Effector CD8-positive, alpha-beta T cell (primary cell): ENCODE results near the gene FOXA3.
A peak's percentile ranks its signal among the peaks of the same experiment; 100 is the strongest.

Experiments used
- DNase-seq: peaks from one replicate; lab custom pipeline; 2025; lab: John Stamatoyannopoulos, UW
- total RNA-seq, 4 experiments: gene quantifications; one replicate each; lab custom pipeline; 2026; lab: John Stamatoyannopoulos, UW

Gene FOXA3
- total RNA-seq = 0 to 0.39 (median 0.06) reads per million in 4 experiments

DNA sequence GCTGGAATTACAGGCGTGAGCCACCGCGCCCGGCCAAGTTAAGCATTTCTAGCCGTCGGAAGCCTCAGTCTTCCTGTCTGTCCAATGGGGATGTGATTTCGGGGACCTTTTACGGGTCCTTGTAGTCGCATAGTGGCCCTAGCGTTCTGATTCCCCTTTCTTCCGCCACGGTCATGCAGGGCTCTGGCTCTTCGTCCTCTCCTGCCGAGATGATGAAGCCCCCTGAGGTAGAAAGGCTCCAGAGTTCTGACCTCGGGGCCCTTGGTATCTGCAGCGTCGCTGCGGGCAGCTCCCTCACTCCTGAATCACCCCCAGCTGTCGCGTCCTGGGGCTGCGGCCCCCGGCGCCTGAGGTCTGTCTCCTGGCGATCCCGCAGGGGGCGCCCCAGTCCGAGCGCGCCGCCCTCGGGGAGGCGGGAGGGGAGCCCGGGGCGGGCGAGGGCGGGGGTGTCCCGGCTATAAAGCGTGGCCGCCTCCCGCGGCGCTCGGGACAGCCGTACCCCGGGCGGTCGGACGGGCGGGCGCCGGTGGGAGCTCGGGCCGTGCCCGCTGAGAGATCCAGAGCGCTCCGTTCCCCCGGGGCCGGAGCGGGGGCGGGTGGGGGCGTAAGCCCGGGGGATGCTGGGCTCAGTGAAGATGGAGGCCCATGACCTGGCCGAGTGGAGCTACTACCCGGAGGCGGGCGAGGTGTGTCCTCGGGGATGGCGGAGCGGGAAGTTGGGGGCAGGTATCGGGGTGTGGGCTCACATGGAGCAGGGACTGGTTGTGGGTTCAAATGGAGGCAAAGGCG lies at the start of gene FOXA3:
FOXA3 (plus strand) TSS at position 487 of the 789 bp plus-strand sequence; CDS start at position 618, 131 bp downstream.
- DNase-seq = peak; percentile 17

DNA sequence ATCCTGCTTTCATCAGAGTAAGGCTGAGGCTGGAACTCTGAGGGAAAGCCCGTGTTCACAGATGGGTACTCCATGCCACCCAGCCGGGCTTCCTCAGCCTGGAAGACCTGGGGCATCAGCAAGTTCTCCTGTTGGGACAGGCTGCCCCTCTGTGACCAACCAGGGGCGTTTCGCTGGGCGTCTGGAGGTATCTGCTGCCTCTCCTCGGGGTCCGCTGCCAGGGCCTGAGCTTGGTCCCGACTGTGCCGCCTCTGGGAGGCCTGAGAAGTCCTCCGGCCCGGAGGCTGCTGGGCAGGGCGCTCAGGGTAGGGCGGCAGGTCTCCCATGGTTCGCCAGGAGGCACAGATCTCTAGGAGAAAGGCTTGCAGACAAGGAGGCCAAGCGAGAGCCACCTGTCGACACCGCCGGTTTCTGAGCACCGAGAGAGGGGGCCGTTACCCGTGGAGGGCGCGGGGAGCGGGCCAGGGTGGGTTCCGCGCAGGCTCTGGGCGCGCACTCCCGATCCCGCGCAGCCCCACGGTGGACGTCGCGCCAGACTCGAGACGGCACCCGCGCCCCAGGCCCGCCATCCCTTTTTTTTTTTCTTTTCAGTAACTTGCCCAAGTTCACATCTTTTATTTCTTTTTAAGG lies 49.2 kb upstream of the FOXA3 start, which contains the start of gene RSPH6A:
RSPH6A (minus strand) TSS at position 458 of the 630 bp plus-strand sequence; CDS start at position 326, 132 bp downstream.
- DNase-seq = no peak

DNA sequence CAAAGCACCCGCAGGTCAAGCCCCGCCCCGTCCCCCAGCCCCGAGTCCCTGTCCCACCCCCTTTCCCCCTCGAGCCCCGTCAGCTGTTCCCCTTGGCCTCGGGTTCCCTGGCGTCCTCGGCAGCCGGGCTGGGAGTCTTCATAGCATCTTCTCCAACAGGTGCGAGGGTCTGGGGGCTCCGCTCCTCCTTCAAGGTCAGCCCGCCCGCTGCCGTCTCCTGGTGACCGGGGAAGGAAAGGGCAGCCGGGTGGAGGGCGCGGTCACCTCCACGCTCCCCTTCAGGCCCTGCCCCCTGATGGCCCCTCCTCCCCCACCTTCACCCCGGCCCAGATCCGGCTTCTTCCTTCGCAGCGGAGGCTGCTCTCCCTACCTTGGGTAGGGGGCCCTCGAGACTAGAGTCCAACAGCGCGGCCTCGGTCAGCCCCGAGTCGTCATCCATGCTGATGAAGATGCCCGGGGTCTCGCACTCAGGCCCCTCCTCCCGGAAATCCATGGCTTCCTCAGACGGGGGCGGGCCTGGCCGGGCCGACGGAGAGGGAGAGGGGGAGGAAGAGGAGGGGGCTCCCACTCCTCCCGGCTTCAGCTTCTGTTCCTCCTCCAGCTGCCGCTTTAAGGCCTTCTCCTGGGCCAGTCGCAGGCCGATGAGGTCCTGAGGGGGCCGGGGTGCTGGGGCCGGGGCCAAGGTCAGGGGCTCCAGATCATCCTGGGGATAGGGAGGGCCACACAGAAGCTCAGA lies 48.5 kb upstream of the FOXA3 start:
- no peak for DNase-seq

DNA sequence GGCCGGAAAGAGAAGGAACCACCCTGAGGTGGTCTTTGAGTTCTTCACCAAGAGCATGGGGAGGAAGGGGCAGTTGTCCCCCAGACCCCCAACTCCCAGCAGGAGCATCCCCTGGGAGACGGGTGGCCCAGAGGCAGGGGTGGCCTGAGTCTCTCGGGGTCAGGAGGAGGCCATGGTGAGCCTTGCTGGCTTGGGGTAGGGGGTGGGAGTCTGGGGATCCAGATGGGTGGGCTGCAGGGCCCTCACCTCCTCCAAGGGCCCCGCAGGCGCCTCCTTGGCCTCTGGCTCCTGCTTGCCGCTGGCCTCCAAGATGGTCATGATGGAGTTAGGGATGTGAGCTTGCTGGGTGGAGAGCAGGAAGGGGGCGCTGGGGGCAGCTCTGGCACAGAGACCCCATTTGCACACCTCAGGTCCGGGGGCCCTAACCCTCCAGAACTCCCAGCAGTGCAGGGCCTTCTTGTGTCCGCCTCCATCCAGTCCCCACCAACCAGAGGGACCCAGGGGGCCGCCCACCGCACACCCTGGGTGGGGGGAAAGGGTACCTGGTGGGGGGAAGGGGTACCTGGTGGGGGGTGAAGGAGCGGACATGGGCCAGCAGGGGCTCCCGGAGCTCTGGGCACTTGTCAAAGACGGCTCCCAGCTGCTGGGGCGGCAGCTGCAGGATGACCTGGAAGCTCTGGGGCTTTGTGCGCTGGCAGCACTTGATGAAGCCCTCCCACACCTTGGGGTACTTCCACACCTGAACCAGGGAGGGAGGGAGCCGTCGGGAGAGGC lies 47.7 kb upstream of the FOXA3 start:
- DNase-seq = no peak

DNA sequence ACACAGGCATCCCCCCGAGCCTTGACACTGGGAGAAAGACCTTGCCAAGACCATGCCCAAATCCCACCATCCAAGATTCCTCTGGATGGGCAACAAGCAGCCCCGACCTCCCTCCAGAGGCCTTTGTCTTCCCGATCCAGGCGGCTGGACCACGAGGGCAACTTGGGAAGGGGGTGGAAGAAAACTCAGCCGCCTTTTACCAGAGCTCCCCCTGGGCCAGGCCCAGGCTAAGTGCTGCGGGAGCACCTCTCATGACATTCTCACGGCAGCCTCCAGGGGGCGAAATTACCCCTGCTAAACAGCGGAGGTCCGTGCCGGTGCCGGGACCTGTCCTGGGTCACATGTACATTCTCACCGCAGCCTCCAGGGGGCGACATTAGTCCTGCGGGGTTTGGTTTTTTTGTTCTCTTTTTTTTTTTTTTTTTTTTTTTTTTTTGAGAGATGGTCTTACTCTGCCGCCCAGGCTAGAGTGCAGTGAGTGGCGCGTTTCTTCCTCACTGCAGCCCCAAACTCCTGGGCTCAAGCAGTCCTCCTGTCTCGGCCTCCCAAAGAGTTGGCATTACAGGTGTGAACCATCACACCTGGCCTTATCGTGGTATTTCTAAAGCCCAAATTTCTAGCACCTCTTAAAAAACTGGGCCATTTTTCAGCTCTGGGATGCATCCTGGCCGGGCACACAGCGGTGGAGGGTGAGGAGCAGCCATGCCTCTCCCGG lies 47.0 kb upstream of the FOXA3 start:
- peak; percentile 94 for DNase-seq

DNA sequence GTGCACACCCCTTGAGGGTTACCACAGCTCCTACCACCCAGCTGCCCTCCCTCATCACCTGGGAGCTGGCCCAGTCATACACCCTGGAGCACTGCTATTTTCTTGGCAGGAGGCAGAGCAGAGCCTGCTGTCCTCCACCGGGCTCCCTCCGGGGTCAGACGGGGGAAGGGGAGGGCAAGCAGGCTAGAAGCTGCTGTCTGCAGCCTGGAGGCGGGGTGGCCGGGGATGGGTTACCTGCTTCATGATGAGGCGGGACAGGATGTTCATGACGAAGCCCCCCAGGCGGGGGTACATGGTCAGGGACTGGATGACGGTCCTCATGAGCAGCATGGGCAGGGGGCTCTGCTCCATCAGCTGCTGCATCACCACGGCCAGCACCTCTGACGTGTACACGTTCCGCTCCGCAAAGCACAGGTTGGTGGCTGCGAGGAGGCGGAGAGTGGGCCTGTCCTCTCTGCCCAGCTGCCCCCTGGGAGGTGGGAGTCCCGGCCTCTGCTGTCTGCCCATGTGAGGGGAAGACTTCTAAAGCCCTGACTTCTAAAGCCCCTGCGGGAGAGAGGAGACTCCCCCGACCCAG lies 46.3 kb upstream of the FOXA3 start:
- no peak for DNase-seq

DNA sequence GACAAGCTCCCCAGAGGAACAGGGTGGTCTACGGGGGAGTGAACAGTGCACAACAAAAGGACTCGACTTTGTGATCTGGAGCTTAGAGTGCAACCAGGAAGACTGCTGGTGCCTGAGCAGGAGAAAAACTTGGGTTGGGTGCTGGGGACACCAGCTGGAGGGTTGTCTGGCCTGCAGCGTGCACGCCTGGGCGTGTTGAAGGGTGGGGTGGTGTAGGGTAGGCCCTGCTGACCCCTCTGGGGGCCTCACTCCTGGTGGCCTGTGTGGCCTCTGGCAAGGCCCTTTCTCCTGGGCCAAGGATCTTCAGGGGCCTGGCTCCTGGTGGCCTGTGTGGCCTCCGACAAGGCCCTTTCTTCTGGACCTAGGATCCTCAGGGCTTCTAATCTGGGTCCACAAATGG lies 44.4 kb upstream of the FOXA3 start:
- DNase-seq = no peak

DNA sequence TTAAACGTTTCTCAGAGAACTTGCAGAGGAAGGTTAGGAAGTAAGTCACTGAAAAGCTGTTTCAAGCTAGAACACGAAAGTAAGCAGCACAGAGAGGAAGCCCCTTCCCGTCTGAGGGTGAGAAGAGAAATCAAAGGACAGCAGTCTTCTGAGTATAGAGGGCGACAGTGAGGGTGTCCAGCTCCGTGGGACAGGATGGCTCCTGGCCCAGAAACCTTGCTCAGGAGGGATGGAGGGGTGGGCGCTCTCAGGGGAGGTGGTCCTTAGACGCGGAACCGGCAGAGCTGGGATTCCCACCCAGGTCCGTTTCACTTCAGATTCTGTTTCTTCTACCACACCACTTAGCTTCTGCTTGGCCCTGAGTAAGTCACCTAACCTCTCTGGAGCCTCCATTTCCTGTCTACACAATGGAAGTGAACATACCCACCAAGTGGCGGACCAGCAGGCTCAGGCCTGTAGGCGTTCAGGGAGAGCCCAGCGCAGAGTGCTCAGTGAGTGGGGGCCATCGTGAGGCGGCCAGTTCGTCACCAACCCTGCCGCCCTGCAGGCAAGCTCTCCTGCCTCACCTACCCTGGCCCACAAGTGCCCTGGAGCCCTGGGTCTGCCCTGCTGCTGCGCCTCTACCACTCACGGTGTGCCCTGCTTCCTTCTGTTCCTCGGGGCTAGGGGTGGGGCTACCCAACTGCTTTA lies 43.6 kb upstream of the FOXA3 start:
- DNase-seq = no peak

DNA sequence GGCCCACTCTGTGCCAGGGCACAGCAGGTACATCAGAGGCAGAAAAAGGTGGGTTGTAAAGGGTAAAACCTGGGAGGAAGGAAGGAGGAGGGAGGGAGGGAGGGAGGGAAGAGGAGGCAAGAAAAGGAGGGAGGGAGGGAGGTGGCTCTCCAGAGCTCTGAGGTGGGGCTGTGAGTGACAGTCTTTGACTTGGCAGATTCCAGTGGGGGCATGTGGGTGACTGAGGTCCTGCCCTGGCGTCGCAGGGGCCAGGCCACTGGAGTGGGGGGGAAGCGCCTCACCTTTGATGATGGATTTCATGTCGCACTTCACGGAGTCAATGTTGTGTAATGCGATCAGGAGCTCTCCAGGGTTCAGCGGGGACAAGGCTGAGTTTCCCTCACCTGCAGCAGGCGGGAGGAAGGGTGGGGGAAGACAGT lies 43.0 kb upstream of the FOXA3 start:
- DNase-seq = no peak

DNA sequence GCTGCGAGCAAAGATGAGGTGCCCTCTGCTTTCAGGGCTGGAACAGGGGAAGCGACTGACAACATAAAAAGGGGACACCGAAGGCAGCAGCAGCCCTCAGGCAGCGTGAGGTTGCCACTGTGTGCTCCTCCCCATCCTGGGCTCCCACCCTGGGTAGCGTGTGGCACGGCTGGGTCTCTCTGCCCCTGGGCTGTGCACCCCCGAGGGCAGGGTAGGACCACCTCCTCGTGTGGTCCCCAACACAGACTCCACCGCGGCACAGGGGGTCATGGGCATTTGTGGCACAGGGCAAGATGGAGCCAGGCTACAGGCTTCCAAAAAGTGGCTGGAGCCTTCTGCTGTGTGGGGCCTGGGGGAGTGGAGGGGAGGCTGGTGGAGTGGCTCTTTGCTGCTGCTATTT lies 42.6 kb upstream of the FOXA3 start:
- DNase-seq = no peak

DNA sequence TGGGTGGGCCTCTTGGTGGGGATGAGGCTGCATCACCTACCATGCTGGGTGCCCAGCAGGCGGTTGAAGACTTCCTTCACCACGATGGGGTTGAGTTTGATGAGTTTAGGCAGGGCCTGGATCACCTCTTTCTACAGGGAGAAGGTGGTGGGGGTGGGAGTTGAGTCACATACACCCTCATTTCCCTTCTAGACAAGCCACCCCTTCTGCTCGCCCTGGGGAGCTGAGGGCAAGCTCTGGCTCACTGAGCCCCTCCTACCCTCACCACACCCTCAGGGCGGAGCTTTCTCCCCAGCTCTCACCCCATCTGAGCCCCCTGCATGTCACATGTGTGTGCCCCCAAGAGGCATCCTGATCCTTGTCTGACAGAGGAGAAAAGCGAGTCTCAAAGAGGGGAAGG lies 41.4 kb upstream of the FOXA3 start:
- DNase-seq = no peak

DNA sequence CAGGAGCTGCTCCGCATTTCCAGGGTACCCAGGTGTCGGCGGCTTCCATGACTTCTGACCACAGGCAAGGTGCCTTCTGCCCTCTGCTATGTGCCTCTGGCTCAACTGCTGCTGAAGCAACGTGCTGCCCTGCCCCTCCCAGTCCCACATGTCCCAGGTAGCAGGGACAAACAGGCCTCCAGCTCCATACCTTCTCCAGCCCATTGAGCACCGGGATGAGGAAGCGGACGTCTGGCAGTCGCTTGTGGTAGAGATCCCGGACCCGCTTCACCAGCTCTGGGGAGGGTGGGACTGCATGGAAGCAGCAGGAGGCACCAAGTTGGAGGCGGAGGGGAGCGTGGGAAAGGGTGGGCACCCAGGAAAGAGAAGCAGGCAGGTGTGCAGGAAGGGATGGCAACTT lies 40.9 kb upstream of the FOXA3 start:
- no peak for DNase-seq

DNA sequence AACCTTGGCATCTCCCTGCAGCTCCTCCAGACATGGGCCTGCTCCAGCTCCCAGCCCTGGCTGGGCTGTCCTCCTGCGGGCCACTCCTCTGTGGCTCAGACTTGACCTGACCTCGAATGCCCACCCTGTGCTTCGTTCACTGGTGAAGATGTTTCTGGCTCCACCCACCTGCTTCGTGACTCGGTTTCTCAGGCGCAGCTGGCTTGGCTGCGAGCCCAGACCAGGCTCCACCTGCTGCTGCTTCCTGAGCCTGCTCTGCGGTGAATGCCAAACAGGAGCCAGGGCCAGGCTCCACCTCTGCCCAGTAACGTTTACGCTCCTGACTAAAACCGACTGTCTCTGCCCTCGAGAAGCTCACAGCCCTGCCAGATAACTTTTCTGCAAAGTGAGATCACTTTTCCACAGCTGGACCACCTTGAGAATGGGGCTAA lies 40.1 kb upstream of the FOXA3 start:
- no peak for DNase-seq

DNA sequence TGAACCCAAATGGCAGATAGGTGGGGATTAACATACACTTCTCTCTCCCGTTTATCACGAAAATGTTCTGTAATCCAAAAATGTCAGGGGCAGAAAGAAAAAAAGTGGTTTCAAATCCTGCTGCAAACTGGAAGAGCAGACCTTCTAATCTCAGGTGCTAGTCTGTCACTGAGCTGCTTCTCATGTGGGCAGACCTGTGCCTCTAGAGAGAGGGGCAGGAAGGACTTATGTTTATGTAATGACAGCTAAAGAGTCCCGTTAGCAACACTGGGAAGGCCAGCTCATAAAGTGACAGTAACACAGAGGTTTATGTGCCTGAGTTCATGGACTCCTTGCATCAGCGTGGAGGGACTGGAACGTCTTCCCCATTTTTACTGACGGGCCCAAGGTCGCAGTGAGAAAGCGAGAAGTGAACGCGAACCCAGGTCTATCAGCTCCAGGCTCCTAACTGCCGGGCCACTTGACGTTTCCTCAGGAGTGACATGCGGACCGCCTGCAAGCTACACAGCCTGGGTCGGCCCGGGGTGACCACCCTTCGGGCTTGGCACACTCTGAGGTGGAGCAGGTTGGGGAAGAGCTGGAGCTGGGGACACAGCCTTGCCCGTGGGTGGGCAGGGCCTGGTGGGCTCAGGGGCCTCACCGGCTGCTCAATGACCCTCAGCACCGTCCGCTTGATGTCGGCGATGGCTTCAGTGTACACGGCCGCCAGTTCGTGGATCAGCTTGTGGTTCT lies 39.4 kb upstream of the FOXA3 start:
- DNase-seq = no peak

DNA sequence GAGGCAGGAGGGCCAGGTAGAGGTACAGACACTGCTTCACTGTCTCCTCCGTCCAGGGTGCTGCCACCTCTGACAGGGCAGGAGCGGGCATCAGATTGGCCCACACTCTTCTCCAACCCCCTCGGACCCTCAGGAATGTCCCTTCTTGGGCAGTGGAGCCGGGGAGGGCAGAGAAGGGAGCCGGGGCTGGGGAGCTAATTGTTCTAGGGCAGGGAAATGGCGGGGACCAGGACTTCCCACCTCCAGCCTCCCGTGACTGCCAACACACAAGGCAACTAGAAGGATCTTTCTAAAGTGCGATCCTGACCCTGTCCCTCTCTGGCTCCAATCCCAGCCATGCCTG lies 38.9 kb upstream of the FOXA3 start:
- DNase-seq = no peak

DNA sequence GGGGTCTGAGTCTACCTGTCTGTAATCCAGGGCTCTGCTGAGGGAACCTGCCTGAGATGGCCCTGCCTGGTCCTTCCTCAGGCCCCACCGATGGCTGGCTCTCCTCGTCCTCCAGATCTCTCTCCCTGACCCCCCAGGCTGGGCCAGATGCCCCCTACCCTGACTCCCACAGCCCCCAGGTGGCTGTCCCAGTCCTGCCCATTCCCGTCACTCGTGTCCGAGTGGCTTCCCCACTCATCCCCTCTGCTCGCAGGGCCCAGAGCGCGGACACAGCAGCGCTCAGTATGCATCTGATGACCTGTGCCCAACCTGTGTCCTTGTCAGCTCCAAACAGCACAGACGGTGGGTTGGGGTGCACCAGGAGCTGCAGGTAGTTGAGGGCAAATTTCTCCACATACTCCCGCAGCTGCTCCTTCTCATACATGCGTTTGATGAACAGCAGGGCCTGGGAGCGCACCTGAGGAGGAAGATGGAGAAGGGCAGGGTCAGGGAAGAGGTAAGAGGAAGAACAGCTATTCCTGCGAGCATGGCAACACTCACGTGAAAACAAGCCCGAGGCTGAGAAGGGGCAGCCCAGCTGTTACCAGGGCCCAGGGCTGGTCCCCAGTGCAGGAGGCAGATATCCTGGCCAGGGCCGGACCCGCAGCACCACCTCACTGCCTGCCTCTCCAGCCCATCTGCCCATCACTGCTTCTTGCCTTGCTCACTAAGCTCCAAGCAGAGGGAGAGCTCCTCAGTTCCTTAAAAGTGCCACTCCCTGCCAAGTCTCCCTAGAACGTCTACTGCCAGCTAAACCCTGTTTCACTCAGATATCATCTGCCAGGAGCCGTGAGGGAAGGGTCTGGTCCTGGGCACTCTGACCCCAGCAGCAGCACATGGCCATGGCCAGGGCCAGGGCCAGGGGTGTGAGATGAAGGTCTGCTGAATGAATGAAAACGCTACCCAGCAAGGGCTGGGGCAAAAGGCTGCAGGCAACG lies 37.9 kb upstream of the FOXA3 start:
- no peak for DNase-seq

DNA sequence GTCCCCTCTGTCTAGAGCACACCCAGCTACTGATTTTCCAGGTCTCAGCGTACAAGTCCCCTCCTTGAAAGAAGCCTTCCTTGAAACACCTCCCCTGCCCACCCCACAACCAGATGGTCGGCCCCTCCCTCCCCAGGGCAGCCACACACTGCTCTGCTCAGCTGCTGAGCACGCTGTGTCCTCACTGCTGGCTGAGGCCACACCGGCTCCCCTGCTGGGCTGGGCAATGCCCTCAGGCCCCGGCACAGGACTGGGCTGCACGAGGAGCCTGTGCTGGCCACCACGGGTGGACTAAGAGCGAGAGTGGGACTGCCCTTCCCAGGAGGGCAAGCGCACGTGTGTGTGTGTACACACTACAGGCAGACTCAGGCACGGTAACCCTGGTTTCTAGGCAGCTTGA lies 37.2 kb upstream of the FOXA3 start:
- DNase-seq = no peak

DNA sequence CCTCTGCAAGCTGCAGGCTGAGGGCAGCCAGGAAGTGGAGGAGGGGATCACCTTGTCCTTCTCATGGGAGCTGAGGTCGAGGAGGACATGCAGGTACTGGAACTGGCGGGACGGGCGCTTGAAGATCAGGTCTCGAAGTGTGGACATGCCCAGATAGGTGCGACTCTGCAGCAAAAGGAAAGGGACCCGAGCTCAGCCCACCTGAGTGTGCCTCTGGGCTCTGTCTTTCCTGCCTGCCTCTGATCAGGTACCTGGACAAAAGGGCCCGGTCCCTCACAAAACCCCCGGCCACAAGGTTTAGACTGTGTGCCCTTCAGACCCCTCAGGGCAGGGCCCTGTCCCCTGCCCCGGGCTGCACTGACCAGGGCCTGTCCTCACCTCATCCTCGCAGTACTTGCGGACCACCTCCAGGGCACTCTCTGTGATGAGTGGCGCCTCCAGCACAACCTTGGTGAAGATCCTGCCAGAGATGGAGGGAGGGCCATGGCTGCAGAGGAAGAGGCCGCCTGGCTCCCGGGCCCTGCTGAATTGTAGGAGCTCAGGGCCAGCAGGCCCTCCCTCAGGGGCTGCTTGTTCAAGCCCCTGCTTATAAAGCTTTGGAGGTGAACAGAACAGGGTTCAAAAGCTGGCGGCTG lies 36.5 kb upstream of the FOXA3 start:
- DNase-seq = no peak
